Endodermal cell (in vitro differentiated cells): ENCODE measurements around the gene FBXL7. TPM values are rescaled to one million over a fixed set of nuclear protein-coding genes. Genes with fewer than 3 reads are reported as not detected.
A peak's percentile ranks its signal among the peaks of the same experiment; 100 is the strongest.

Source experiments
- DNase-seq: peaks from one replicate; pipeline ENCODE4 v3.0.0-alpha.2; 2017
- H3K27ac ChIP-seq: 2 replicates; pipeline ENCODE4 v1.5.1; 2013; ENCODE audit warnings: mild to moderate bottlenecking, low read depth, low read length, moderate library complexity
- H3K27me3 ChIP-seq: 2 replicates; pipeline ENCODE4 v1.6.1; 2013; ENCODE audit warnings: mild to moderate bottlenecking, low read length, moderate library complexity; ENCODE audit not compliant: insufficient read depth, control insufficient read depth, poor library complexity, severe bottlenecking
- H3K36me3 ChIP-seq: 2 replicates; pipeline ENCODE4 v1.7.0; 2013; ENCODE audit warnings: mild to moderate bottlenecking, low read length, moderate library complexity; ENCODE audit not compliant: control insufficient read depth, insufficient read depth
- H3K4me1 ChIP-seq: one replicate; pipeline ENCODE4 v1.7.0; 2013; ENCODE audit warnings: low read length; ENCODE audit not compliant: control insufficient read depth, insufficient read depth
- H3K4me3 ChIP-seq: 2 replicates; pipeline ENCODE4 v1.5.1; 2013; ENCODE audit warnings: mild to moderate bottlenecking, low read length, moderate library complexity
- H3K9ac ChIP-seq: 2 replicates; pipeline ENCODE4 v1.6.1; 2013; ENCODE audit warnings: mild to moderate bottlenecking, low read length, moderate library complexity; ENCODE audit not compliant: poor library complexity, severe bottlenecking; ENCODE audit errors: extremely low read depth
- H3K9me3 ChIP-seq: 2 replicates; pipeline ENCODE4 v1.6.1; 2013; ENCODE audit warnings: mild to moderate bottlenecking, low read length, moderate library complexity; ENCODE audit not compliant: control insufficient read depth
- H3K27ac Mint-ChIP-seq: 2 replicates; pipeline ENCODE4 v1.8.0; 2020; ENCODE audit warnings: mixed read lengths
- H3K27me3 Mint-ChIP-seq: 2 replicates; pipeline ENCODE4 v1.8.0; 2021; ENCODE audit warnings: mild to moderate bottlenecking, mixed read lengths; ENCODE audit not compliant: insufficient read depth
- H3K36me3 Mint-ChIP-seq: 2 replicates; pipeline ENCODE4 v1.8.0; 2020; ENCODE audit warnings: low read depth, mixed read lengths
- H3K4me1 Mint-ChIP-seq: 2 replicates; pipeline ENCODE4 v1.8.0; 2020; ENCODE audit warnings: mixed read lengths
- H3K4me3 Mint-ChIP-seq: 2 replicates; pipeline ENCODE4 v1.8.0; 2020; ENCODE audit warnings: mild to moderate bottlenecking, moderate library complexity, mixed read lengths
- H3K9me3 Mint-ChIP-seq: 2 replicates; pipeline ENCODE4 v1.8.0; 2020; ENCODE audit warnings: mild to moderate bottlenecking, mixed read lengths
- WGBS, 2 experiments: methylation state at CpG; one replicate each; pipeline versions ENCODE4 v1.1.5 to v1.1.7; 2013; ENCODE audit warnings: missing lambda C conversion rate in 2 of 2, mixed read lengths in 1 of 2; ENCODE audit not compliant: insufficient coverage in 1 of 2, insufficient read length in 1 of 2; 5-methylcytosine and 5-hydroxymethylcytosine counted together
- microRNA-seq: library from miRNA; unstranded; fragments of <30 nt; microRNA quantifications from one replicate; pipeline ENCODE4 v1.2.0, GENCODE V29; 2020; ENCODE audit warnings: borderline microRNAs expressed
- total RNA-seq, 2 donors: library from RNA; stranded (reverse); fragmentation: NEBNext Ultra II Directional in 1 of 2; extraction: Animal tissue kit (Norgen Biotek cat#: 25700) in 1 of 2; gene quantifications; 2 replicates in 1 of 2; 3 replicates in 1 of 2; pipeline ENCODE4 v1.2.1, GENCODE V29; 2021
- TF ChIP-seq, protein P1 (sequence below): fragments of 200-600 bp; sonication (generic); conservative IDR thresholded peaks from 2 replicates; pipeline ENCODE4 v1.5.0; 2021; ENCODE audit warnings: antibody characterized with exemption, mild to moderate bottlenecking

Gene FBXL7
- total RNA-seq, 2 donors from 2014 or later, result 12.9 to 13.2 TPM

DNA sequence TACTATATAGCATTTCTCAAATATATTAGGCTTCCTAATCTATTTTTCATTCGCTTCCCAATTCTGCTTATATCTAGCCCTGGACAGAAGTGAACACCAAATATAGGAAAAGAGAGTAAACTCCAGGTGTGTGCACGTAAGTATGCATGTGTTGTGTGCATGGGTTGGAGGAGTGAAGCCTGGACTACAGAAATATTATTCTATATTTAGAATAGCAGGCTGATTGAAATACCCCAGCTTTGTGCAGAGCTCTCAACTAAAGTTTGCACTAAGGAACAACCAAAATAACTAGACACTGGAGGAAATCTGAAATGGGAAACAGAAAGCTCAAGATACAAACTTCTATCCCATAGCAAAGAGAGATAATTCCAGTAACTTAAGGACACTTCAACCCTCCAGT is 480.9 kb downstream of the FBXL7 start:
- Histone ChIP-seq H3K27ac (no peak overlapping the region), H3K27me3 (peaks cover 4% of the 10 kb centered on the region), H3K9ac (no peak overlapping the region), H3K9me3 (no peaks in the 10 kb centered on the region), H3K4me3 (no peak overlapping the region), H3K4me1 (no peaks in the 10 kb centered on the region), H3K36me3 (no peaks in the 10 kb centered on the region)
- no peak overlapping the region for H3K4me3 Mint-ChIP-seq
- H3K27me3 Mint-ChIP-seq, result peaks cover 5% of the 10 kb centered on the region
- no peaks in the 10 kb centered on the region for H3K9me3 Mint-ChIP-seq
- no peak overlapping the region for H3K27ac Mint-ChIP-seq
- DNase-seq, result no peak
- WGBS, 2 experiments, result 96% methylated on average over 2 of the region's 2 CpGs; no CpG with 5 or more reads in 1 of the 2 experiments
- TF ChIP-seq, protein P1, sequence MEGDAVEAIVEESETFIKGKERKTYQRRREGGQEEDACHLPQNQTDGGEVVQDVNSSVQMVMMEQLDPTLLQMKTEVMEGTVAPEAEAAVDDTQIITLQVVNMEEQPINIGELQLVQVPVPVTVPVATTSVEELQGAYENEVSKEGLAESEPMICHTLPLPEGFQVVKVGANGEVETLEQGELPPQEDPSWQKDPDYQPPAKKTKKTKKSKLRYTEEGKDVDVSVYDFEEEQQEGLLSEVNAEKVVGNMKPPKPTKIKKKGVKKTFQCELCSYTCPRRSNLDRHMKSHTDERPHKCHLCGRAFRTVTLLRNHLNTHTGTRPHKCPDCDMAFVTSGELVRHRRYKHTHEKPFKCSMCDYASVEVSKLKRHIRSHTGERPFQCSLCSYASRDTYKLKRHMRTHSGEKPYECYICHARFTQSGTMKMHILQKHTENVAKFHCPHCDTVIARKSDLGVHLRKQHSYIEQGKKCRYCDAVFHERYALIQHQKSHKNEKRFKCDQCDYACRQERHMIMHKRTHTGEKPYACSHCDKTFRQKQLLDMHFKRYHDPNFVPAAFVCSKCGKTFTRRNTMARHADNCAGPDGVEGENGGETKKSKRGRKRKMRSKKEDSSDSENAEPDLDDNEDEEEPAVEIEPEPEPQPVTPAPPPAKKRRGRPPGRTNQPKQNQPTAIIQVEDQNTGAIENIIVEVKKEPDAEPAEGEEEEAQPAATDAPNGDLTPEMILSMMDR, result no peak
- no peaks in the 10 kb centered on the region for H3K36me3 Mint-ChIP-seq
- no peaks in the 10 kb centered on the region for H3K4me1 Mint-ChIP-seq

DNA sequence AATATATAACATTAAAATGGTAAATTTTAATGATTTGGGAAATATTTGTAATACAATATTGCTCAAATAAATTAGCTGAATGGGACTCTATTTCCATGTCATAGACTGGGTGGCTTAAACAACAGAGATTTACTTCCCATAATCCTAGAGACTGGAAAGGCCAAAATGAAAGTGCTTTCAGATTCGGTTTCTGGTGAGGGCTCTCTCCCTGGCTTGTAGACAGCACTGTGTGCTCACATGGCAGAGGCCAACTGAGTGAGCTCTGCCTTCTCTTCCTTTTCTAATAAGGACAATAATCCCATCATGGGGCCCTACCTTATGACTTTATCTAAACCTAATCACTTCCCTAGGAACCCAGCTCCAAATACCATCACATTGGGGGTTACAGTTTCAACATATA is 483.4 kb downstream of the FBXL7 start:
- H3K9ac ChIP-seq, result no peak overlapping the region
- TF ChIP-seq, protein P1, result no peak
- H3K9me3 ChIP-seq, result no peaks in the 10 kb centered on the region
- WGBS, 2 experiments, result 98 to 100% methylated on average over 1 of the region's 1 CpG
- no peaks in the 10 kb centered on the region for H3K4me1 ChIP-seq
- H3K27ac Mint-ChIP-seq, result no peak overlapping the region
- no peak overlapping the region for H3K27ac ChIP-seq
- no peak for DNase-seq
- no peaks in the 10 kb centered on the region for H3K9me3 Mint-ChIP-seq
- no peak overlapping the region for H3K4me3 Mint-ChIP-seq
- H3K27me3 Mint-ChIP-seq, result peaks cover 5% of the 10 kb centered on the region
- H3K27me3 ChIP-seq, result peaks cover 4% of the 10 kb centered on the region
- H3K4me1 Mint-ChIP-seq, result no peaks in the 10 kb centered on the region
- H3K4me3 ChIP-seq, result no peak overlapping the region
- no peaks in the 10 kb centered on the region for H3K36me3 ChIP-seq
- no peaks in the 10 kb centered on the region for H3K36me3 Mint-ChIP-seq

Small RNA genes within 50 kb of the gene (microRNA-seq; reads per million reads assigned to microRNA genes)
- gene MIR887, result 26.0 reads per million, percentile 59 among the genes with 10 or more reads in this experiment
